Left lung (tissue), 10 donors: ENCODE data around the gene ZSCAN5C. TPM values are rescaled to one million over a fixed set of nuclear protein-coding genes. Genes with fewer than 3 reads are reported as not detected.
A peak's percentile ranks its signal among the peaks of the same experiment; 100 is the strongest.

ENCODE experiments used
- ATAC-seq: fragments of 200-7000 bp; cut with Tn5 transposase; one replicate; pipeline ENCODE4 v1.9.1; 2020; ENCODE audit warnings: moderate library complexity
- DNase-seq, 4 donors: peaks; one replicate each; pipeline ENCODE4 v3.0.0-alpha.2; 2013 to 2020
- H3K27ac ChIP-seq, 2 donors: fragments of 200-600 bp; sonication (generic) in 1 of 2; one replicate each; pipeline versions ENCODE4 v1.5.0 to v1.8.0; 2020 to 2021
- H3K27me3 ChIP-seq, 2 donors: fragments of 200-600 bp; sonication (generic) in 1 of 2; one replicate each; pipeline versions ENCODE4 v1.5.0 to v1.8.0; 2020 to 2021
- H3K36me3 ChIP-seq, 2 donors: fragments of 200-600 bp; sonication (generic) in 1 of 2; one replicate each; pipeline versions ENCODE4 v1.5.0 to v1.8.0; 2020 to 2021
- H3K4me1 ChIP-seq, 2 donors: fragments of 200-600 bp; one replicate each; pipeline ENCODE4 v1.8.0; 2021
- H3K4me3 ChIP-seq, 2 donors: fragments of 200-600 bp; sonication (generic) in 1 of 2; one replicate each; pipeline versions ENCODE4 v1.5.0 to v1.8.0; 2020 to 2021; ENCODE audit warnings: mild to moderate bottlenecking in 1 of 2
- H3K9me3 ChIP-seq, 2 donors: fragments of 200-600 bp; sonication (generic) in 1 of 2; one replicate each; pipeline versions ENCODE4 v1.5.0 to v1.8.0; 2020 to 2021
- intact Hi-C, 2 donors: fragments of 100-400 bp; cut with DNase I; formaldehyde crosslinking; loops; one replicate each; pipeline versions ENCODE4 v1.11.2 to v1.14.2; 2022
- polyA plus RNA-seq, 6 donors: library from polyadenylated mRNA; unstranded; fragments of 120-200 nt; gene quantifications; one replicate each; pipeline ENCODE4 v1.2.1, GENCODE V29; 2013; ENCODE audit not compliant: insufficient read length in 6 of 6
- total RNA-seq, 2 donors: library from RNA; stranded (reverse); fragmentation: NEBNext Ultra II Directional; extraction: Animal tissue kit (Norgen Biotek cat#: 25700); gene quantifications; one replicate each; pipeline ENCODE4 v1.2.1, GENCODE V29; 2021
- TF ChIP-seq, protein P1 (sequence below), 2 donors: fragments of 200-600 bp; sonication (generic) in 1 of 2; IDR thresholded peaks; one replicate each; pipeline versions ENCODE4 v1.5.0 to v1.8.0; 2021; ENCODE audit warnings: antibody characterized with exemption in 2 of 2
- donor health status: DM: no; HTN: yes; CAD: no.
- donor health status: DM: no; HTN: no; CAD: no.

ZSCAN5C gene
- total and polyA plus RNA-seq, 8 donors: not detected

DNA sequence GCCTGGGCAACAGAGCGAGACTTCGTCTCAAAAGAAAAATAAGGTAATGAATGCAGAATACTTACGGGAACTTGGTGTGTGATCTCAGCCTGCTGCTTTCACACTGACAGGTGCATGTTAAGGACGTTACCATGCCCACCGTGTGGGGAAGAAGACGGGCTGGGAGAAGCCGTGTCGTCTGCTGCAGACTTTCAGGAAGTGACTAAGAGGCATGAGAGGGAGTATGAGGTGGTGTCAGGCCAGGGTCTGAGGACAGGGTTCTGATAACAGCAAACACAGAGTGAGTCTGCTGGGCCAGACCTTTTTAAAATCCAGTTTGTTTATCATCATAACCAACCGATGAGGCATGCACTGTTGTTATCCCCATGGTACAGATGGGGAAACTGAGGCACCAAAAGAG, 39.8 kb upstream of the ZSCAN5C start:
- ATAC-seq: no peak
- intact Hi-C loops: no loop called here
- DNase-seq: no peak
- no peak overlapping the region for H3K4me3 ChIP-seq
- peaks cover 0 to 33% of the 10 kb centered on the region in 2 donors for H3K36me3 ChIP-seq
- H3K4me1 ChIP-seq: no peaks in the 10 kb centered on the region
- peaks cover 0 to 4% of the 10 kb centered on the region in 2 donors for H3K27me3 ChIP-seq
- H3K9me3 ChIP-seq: no peaks in the 10 kb centered on the region
- TF ChIP-seq, protein P1, sequence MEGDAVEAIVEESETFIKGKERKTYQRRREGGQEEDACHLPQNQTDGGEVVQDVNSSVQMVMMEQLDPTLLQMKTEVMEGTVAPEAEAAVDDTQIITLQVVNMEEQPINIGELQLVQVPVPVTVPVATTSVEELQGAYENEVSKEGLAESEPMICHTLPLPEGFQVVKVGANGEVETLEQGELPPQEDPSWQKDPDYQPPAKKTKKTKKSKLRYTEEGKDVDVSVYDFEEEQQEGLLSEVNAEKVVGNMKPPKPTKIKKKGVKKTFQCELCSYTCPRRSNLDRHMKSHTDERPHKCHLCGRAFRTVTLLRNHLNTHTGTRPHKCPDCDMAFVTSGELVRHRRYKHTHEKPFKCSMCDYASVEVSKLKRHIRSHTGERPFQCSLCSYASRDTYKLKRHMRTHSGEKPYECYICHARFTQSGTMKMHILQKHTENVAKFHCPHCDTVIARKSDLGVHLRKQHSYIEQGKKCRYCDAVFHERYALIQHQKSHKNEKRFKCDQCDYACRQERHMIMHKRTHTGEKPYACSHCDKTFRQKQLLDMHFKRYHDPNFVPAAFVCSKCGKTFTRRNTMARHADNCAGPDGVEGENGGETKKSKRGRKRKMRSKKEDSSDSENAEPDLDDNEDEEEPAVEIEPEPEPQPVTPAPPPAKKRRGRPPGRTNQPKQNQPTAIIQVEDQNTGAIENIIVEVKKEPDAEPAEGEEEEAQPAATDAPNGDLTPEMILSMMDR (IDR thresholded peaks at IDR 0.05): no peak
- H3K27ac ChIP-seq: no peak overlapping the region

DNA sequence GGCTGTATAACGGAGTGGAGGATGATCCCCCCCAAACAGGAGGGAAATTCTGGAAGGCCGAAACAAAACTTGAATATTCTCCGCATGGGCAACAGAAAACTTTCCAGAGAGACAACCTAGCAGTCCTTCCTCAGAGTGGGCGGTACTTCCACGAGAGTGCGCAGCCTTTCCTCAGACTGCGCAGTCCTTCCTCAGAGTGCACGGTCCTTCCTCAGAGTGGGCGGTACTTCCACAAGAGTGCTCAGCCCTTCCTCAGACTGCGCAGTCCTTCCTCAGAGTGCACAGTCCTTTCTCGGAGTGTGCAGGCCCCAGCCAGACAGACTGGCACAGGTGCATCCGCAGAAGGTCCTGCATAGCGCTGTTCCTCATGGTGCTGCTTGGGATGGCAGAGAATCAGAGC, 39.0 kb upstream of the ZSCAN5C start:
- TF ChIP-seq, protein P1 (IDR thresholded peaks at IDR 0.05): no peak
- ATAC-seq: no peak
- intact Hi-C loops: no loop called here
- H3K36me3 ChIP-seq: peaks cover 0 to 33% of the 10 kb centered on the region in 2 donors
- no peak for DNase-seq
- H3K9me3 ChIP-seq: no peaks in the 10 kb centered on the region
- H3K4me1 ChIP-seq: no peaks in the 10 kb centered on the region
- H3K27ac ChIP-seq: no peak overlapping the region
- no peak overlapping the region for H3K4me3 ChIP-seq
- peaks cover 0 to 4% of the 10 kb centered on the region in 2 donors for H3K27me3 ChIP-seq

DNA sequence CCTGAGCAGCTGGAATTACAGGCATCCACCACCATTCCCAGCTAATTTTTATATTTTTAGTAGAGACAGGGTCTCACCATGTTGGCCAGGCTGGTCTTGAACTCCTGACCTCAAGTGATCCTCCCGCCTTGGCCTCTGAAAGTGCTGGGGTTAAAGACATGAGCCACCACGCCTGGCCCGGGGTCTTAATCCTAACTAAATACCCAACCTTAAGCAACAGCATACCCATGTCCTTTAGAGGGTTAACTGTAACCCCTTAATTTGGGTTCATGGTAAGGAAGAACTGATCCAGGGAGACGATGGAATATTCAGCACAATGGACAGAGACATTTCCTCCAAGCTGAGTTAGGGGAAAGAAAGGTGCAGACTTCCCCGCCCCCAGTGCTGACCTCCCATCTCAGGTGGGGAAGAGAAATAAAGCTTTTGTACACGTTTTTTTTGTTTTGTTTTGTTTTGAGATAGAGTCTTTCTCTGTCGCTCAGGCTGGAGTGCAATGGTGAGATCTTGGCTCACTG, 35.0 kb upstream of the ZSCAN5C start:
- Histone ChIP-seq H3K4me3 (no peak overlapping the region), H3K9me3 (no peaks in the 10 kb centered on the region), H3K36me3 (no peaks in the 10 kb centered on the region), H3K27ac (no peak overlapping the region), H3K27me3 (peaks cover 0 to 4% of the 10 kb centered on the region in 2 donors), H3K4me1 (peaks cover 0 to 5% of the 10 kb centered on the region in 2 donors)
- TF ChIP-seq, protein P1 (IDR thresholded peaks at IDR 0.05): no peak
- ATAC-seq: no peak
- intact Hi-C loops: no loop called here
- DNase-seq: no peak

DNA sequence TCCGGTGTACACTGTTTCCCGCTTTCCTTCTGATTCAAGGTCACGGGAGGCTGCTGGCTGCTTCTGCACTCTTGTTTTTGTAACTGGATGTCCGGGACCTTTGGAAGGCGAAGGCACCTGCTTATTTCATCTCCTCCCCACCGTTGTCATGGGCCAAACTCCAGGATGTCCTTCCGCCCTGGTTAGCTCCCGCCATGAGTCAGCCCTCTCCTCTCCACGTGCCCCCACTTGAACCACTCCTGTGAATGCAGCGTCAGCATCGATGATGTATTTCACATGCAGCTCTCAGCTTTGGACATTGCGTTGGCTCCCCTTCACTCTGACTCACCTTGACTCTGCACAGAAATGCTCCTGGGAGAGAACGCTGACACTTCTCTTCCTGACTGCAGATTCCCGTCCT, 31.8 kb upstream of the ZSCAN5C start:
- DNase-seq: peak in 3 of 4 donors; percentile 13 to 82 (median 82)

DNA sequence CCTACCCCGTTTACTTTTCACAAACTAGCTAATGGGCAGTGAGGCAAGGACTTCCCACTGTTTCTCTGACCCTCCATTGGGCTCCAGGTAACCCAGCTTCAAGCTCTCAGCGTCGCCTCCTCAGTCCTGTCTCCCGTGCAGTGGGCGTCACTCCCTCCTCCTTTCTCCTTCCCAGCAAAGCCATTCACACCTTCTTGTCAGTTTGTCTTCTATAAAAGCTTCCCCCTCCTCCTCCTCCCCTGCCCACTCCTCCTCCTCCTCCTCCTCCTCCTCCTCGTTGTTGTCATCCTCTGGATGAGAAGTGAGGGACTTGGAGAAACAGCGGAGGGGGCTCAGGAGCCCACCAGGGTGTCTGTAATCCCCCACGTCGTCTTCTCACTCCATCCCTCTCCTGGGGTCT, 28.0 kb upstream of the ZSCAN5C start:
- DNase-seq (no peak), ATAC-seq (no peak)
- peaks cover 6 to 37% of the 10 kb centered on the region in 2 donors for H3K27me3 ChIP-seq
- no peak overlapping the region for H3K27ac ChIP-seq
- H3K9me3 ChIP-seq: no peaks in the 10 kb centered on the region
- intact Hi-C loops: loop anchor here in 1 of 2 donors (5.0 to 10.0 kb wide), 2 partner anchors 69 to 97 kb away; no protein-coding TSS in a partner anchor
- no peaks in the 10 kb centered on the region for H3K36me3 ChIP-seq
- TF ChIP-seq, protein P1 (IDR thresholded peaks at IDR 0.05): no peak
- peaks cover 0 to 6% of the 10 kb centered on the region in 2 donors for H3K4me1 ChIP-seq
- H3K4me3 ChIP-seq: no peak overlapping the region

More for the DNA sequence above, 31.8 kb upstream of the ZSCAN5C start:
- peaks cover 0 to 6% of the 10 kb centered on the region in 2 donors for H3K4me1 ChIP-seq
- TF ChIP-seq, protein P1 (IDR thresholded peaks at IDR 0.05): no peak
- no peaks in the 10 kb centered on the region for H3K9me3 ChIP-seq
- H3K27ac ChIP-seq: no peak overlapping the region
- no peak overlapping the region for H3K4me3 ChIP-seq
- intact Hi-C loops: loop anchor here in 1 of 2 donors (5.0 to 10.0 kb wide), 2 partner anchors 65 to 93 kb away; no protein-coding TSS in a partner anchor
- ATAC-seq: peak; percentile 89
- H3K36me3 ChIP-seq: no peaks in the 10 kb centered on the region
- H3K27me3 ChIP-seq: peaks cover 0 to 16% of the 10 kb centered on the region in 2 donors
